ENCODE data around the gene ZNF267. TPM values are rescaled to one million over a fixed set of nuclear protein-coding genes. Genes with fewer than 3 reads are reported as not detected.
"Not testable (repeated sequence)": the region's sequence is repeated elsewhere in the genome, so short reads cannot be mapped to it uniquely, and the experiment has no call there.

The ZNF267 gene
- total RNA-seq, 1 experiment from 2014 or later, result 25.5 TPM

- BruUV-seq (replicated peaks), result no TSS peak
- no peak for DNase-seq
- no peaks in the 10 kb centered on the region for H3K27me3 Mint-ChIP-seq (ENCODE audit: insufficient read depth, unreplicated experiment)
Measured at GRCh38 chr16:31886227-31886626, 12.6 kb downstream of the ZNF267 start.

GRCh38 chr16:31888735-31889134, 15.1 kb downstream of the ZNF267 start:
- Histone ChIP-seq H3K27me3 (replicated peaks; ENCODE audit: control insufficient read depth, insufficient read depth, low read length) (no peaks in the 10 kb centered on the region), H3K9me3 (peaks cover 8% of the 10 kb centered on the region; the same call in 1 of the 2 replicates), H3K4me3 (ENCODE audit: low read depth, low read length) (no peak overlapping the region), H3K4me1 (no peaks in the 10 kb centered on the region), H3K36me3 (ENCODE audit: control insufficient read depth, insufficient read depth, low read length) (peaks cover 6% of the 10 kb centered on the region; the same call in 1 of the 2 replicates)
- no peaks in the 10 kb centered on the region for H3K27me3 Mint-ChIP-seq (ENCODE audit: insufficient read depth, unreplicated experiment)
- H3K36me3 Mint-ChIP-seq (ENCODE audit: insufficient read depth, unreplicated experiment), result peaks cover 93% of the 10 kb centered on the region
- no peak overlapping the region for H3K4me3 Mint-ChIP-seq (ENCODE audit: unreplicated experiment)
- no TSS peak for BruUV-seq (replicated peaks)
- no peak overlapping the region for H3K27ac Mint-ChIP-seq (ENCODE audit: unreplicated experiment)
- CTCF ChIA-PET, result no interaction called here
- H3K9me3 Mint-ChIP-seq (ENCODE audit: unreplicated experiment), result peaks cover 19% of the 10 kb centered on the region
- POLR2A ChIA-PET, result no interaction called here
- DNase-seq, result no peak
- no peaks in the 10 kb centered on the region for H3K4me1 Mint-ChIP-seq (ENCODE audit: low read depth, unreplicated experiment)
- TF ChIP-seq CTCF (IDR thresholded peaks at IDR 0.05; ENCODE audit: insufficient read depth in 1 of 2, low read depth in 1 of 2, low read length in 1 of 2, severe bottlenecking in 1 of 2, unreplicated experiment in 1 of 2), result no peak
- intact Hi-C loops (cut with micrococcal nuclease; ENCODE audit: unreplicated experiment), result no loop called here

More at GRCh38 chr16:31886227-31886626, 12.6 kb downstream of the ZNF267 start:
- TF ChIP-seq CTCF (IDR thresholded peaks at IDR 0.05; ENCODE audit: insufficient read depth in 1 of 2, low read depth in 1 of 2, low read length in 1 of 2, severe bottlenecking in 1 of 2, unreplicated experiment in 1 of 2), result no peak
- H3K9me3 Mint-ChIP-seq (ENCODE audit: unreplicated experiment), result peaks cover 10% of the 10 kb centered on the region
- Histone ChIP-seq H3K9me3 (peaks cover 8% of the 10 kb centered on the region; the same call in 1 of the 2 replicates), H3K4me3 (ENCODE audit: low read depth, low read length) (no peak overlapping the region), H3K27me3 (replicated peaks; ENCODE audit: control insufficient read depth, insufficient read depth, low read length) (no peaks in the 10 kb centered on the region), H3K4me1 (no peaks in the 10 kb centered on the region), H3K36me3 (ENCODE audit: control insufficient read depth, insufficient read depth, low read length) (peaks cover 6% of the 10 kb centered on the region; the same call in 1 of the 2 replicates)
- H3K4me1 Mint-ChIP-seq (ENCODE audit: low read depth, unreplicated experiment), result no peaks in the 10 kb centered on the region
- no peak overlapping the region for H3K27ac Mint-ChIP-seq (ENCODE audit: unreplicated experiment)
- POLR2A ChIA-PET, result no interaction called here
- peaks cover 73% of the 10 kb centered on the region for H3K36me3 Mint-ChIP-seq (ENCODE audit: insufficient read depth, unreplicated experiment)
- intact Hi-C loops (cut with micrococcal nuclease; ENCODE audit: unreplicated experiment), result no loop called here
- H3K4me3 Mint-ChIP-seq (ENCODE audit: unreplicated experiment), result no peak overlapping the region
- CTCF ChIA-PET, result no interaction called here

- intact Hi-C loops (cut with micrococcal nuclease; ENCODE audit: unreplicated experiment); BruUV-seq (replicated peaks); H3K36me3 ChIP-seq (ENCODE audit: control insufficient read depth, insufficient read depth, low read length); H3K27me3 Mint-ChIP-seq (ENCODE audit: insufficient read depth, unreplicated experiment); H3K4me1 Mint-ChIP-seq (ENCODE audit: low read depth, unreplicated experiment); H3K27me3 ChIP-seq (replicated peaks; ENCODE audit: control insufficient read depth, insufficient read depth, low read length); H3K9me3 ChIP-seq; CTCF ChIA-PET; POLR2A ChIA-PET; H3K4me1 ChIP-seq; H3K27ac Mint-ChIP-seq (ENCODE audit: unreplicated experiment); H3K4me3 ChIP-seq (ENCODE audit: low read depth, low read length); H3K4me3 Mint-ChIP-seq (ENCODE audit: unreplicated experiment); DNase-seq: not testable (repeated sequence)
- peaks cover 99% of the 10 kb centered on the region for H3K36me3 Mint-ChIP-seq (ENCODE audit: insufficient read depth, unreplicated experiment)
- peaks cover 19% of the 10 kb centered on the region for H3K9me3 Mint-ChIP-seq (ENCODE audit: unreplicated experiment)
Measured at GRCh38 chr16:31892111-31892510, 18.5 kb downstream of the ZNF267 start.

- H3K4me1 ChIP-seq, result no peaks in the 10 kb centered on the region
- Mint-ChIP-seq H3K4me1 (ENCODE audit: low read depth, unreplicated experiment) (peaks cover 4% of the 10 kb centered on the region), H3K27ac (ENCODE audit: unreplicated experiment) (no peak overlapping the region), H3K27me3 (ENCODE audit: insufficient read depth, unreplicated experiment) (no peaks in the 10 kb centered on the region), H3K4me3 (ENCODE audit: unreplicated experiment) (no peak overlapping the region), H3K36me3 (ENCODE audit: insufficient read depth, unreplicated experiment) (peaks cover 97% of the 10 kb centered on the region), H3K9me3 (ENCODE audit: unreplicated experiment) (peaks cover 31% of the 10 kb centered on the region)
- no peak overlapping the region for H3K4me3 ChIP-seq (ENCODE audit: low read depth, low read length)
- BruUV-seq (replicated peaks), result no TSS peak
- no peaks in the 10 kb centered on the region for H3K27me3 ChIP-seq (replicated peaks; ENCODE audit: control insufficient read depth, insufficient read depth, low read length)
- intact Hi-C loops (cut with micrococcal nuclease; ENCODE audit: unreplicated experiment), result no loop called here
- DNase-seq, result no peak
- POLR2A ChIA-PET, result interaction anchor here (0.6 kb wide), 1 partner anchor 20 kb away, joined by 3 read pairs; the partner anchor contains the start of gene ZNF267
- H3K9me3 ChIP-seq, result peaks cover 13% of the 10 kb centered on the region
- TF ChIP-seq CTCF (IDR thresholded peaks at IDR 0.05; ENCODE audit: insufficient read depth in 1 of 2, low read depth in 1 of 2, low read length in 1 of 2, severe bottlenecking in 1 of 2, unreplicated experiment in 1 of 2), result no peak
- CTCF ChIA-PET, result no interaction called here
- H3K36me3 ChIP-seq (ENCODE audit: control insufficient read depth, insufficient read depth, low read length), result peaks cover 10% of the 10 kb centered on the region; the same call in 1 of the 2 replicates
Measured at GRCh38 chr16:31893824-31894223, 20.2 kb downstream of the ZNF267 start.
